GM18519 (cell line): ENCODE results near the gene MRNIP.
"Not testable (repeated sequence)": the region's sequence is repeated elsewhere in the genome, so short reads cannot be mapped to it uniquely, and the experiment has no call there.

Experiments used
- ATAC-seq: cut with Tn5 transposase; IDR thresholded peaks from one replicate; pipeline ENCODE4 v1.9.1; 2021; ENCODE audit warnings: mild to moderate bottlenecking, moderate library complexity; ENCODE audit not compliant: unreplicated experiment, low FRiP score

MRNIP gene

GRCh38 chr5:179873588-179874110, 15.0 kb upstream of the MRNIP start:
- ATAC-seq = no peak

DNA sequence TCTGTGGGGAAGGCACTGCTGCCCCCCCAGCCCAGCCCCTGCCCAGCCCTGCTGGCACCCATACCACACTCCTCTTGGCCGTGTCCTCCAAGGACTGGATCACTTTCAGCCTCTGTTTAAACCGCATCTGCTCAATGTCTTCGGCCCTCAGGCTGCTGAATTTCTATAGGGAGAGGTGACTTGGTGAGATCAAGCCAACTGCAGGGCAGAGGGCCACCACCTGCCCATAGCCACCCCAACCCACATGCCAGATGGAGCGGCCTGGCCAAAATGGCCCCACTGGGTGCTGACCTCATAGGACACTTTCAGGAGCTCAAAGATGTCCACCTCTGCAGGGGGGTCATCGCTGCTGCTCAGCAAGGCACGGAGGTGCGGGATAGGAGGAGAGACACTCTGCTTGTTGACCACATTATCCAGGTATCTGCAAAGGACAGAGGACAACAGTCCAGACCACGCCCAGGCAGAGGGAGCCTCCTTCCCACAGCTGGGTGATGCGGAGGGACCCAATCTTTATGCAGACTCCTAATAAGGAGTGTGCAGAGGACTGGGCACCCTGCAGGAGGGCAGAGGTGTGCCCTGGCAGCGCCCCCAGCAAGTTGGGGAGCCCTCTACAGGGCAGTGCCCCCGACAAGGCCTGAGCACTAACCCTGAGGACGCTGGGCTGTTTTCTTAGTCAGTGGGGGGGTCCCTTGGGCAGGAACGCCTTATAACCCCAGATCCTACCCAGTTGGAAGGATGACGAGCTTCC, 14.4 kb upstream of the MRNIP start:
- no peak for ATAC-seq

GRCh38 chr5:179872055-179872827, 13.6 kb upstream of the MRNIP start:
- no peak for ATAC-seq

DNA sequence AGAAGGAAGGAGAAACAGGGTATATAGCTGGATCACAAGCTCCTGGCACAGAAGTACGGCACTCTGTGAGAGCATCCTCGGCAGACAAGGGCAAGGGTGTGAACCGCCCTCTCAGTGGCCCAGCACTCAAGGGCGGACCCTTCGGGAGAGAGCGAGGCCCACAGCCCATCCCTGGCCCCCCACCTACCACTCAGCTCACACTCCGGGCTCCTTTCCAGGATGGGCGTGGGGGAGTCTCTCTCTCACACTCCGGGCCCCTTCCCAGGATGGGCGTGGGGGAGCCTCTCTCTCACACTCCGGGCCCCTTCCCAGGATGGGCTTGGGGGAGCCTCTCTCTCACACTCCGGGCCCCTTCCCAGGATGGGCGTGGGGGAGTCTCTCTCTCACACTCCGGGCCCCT, 12.9 kb upstream of the MRNIP start:
- not testable (repeated sequence) for ATAC-seq

- ATAC-seq = no peak
Observed at GRCh38 chr5:179870952-179871351, 12.3 kb upstream of the MRNIP start.

DNA sequence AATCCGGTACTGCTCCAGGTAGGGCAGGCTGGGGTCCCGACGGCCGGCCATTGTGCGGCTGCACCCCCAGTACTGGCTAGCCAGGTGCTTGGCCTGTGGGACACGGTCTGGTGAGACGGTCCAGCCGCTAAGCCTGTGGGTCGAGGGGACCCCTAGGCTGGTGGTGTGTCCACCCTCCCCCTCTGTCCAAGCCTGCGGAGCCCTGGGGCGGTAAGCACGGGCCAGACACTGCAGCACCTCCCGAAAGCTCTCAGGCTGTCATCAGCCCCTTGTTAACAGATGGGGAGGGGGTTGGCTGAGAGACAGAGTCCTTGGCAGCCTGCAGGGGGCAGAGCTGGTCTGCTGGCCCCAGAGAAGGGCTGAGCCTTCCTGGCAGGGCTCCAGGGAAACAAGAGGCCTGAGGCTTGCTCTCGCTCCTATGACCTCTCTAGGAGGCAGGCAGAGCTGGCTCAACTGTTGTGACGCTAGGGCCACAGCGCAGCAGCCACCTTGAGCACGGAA, 11.8 kb upstream of the MRNIP start:
- ATAC-seq = no peak

DNA sequence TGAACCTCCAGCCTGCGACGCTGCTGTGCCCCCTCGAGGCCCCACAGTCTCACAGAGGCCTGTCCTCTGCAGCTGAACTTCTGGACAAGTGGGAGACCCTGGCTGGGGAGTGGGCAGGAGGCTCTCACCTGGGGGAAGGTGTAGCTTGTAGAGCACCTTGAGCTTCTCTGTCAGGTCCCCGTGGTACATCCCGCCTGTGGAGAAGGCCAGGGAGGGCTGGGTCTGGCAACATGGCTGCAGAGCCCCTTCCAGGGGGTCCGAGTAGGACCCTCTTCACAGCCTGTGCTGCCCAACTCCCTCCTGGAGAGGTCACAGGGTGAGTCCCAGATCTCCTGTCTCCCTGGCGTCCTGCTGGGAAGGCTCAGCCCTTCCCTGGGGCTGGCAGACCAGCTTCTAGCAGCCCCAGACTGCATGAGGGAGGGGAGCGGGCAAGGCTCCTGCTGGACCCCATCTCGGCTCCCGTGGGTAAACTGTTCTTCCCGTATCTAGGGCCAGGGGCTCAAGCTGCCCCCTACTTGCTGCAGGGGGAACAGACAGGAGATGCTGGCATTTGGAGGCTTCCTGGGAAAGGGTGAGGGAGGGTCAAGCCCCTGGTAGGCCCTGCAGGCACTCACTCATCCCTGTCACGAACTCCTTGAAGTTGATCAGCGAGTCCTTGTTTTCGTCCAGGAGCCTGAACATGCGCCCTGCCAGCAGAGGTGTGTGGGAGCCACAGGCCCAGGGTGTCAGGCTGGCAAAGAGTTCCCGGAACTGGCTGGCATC, 11.2 kb upstream of the MRNIP start:
- no peak for ATAC-seq

DNA sequence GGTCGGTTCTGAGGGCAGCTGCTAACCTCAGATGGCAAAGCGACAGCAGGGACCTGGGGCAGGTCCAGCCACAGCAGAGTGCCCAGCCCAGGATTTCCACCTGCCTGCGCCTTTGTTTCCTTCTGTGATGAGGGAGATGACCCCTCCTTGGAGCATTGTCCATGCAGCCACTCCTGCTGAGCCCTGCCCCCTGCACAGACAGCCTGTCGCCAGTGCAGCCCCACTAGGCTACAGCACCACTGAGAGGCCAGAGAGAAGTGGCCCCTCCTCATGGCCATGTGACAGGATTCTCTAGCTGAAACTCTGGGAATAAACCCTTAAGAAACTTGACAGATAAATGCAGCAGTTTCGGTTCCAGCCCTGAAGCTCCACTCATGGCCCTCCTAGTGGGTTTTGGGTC, 10.5 kb upstream of the MRNIP start:
- ATAC-seq = no peak

DNA sequence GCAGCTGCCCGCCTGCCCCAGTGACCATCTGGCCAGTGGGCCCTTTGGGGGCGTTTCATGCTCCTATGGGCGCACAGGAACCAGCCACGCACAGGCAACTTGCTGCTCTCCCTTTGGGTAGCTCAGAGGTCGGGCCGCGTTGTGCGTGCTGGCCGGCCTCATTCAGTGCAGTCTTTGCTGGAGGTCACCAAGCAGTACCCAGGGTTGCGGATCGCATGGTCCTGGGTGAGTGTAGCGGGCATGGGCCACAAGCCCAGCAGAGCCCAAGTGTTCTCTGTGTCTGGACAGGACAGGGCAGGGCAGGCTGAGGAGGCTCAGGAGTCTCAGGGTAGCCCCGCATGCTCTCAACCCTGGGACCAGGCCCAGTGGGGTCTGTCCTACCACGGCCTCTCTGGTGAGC, 9.9 kb upstream of the MRNIP start:
- no peak for ATAC-seq

DNA sequence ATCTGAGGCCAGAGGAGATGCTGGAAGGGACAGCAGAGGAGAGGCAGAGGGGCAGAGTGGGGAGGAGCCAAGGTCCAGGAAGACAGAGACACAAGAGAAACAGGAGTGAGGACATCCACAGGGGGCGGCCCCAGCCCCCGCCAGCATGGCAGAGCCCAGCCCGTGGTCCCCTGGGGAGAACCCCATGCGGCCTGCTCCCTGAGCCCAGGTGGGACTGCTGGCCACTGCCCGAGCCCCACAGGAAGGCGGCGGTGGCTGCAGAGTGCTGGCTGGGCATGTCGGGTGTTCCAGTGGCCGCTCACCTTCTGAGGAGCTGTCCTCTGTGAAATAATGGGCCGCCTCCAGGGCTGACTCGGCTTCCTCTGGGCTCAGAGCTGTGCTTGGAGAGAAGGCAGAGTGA, 8.9 kb upstream of the MRNIP start:
- ATAC-seq = no peak

GRCh38 chr5:179867079-179867465, 8.5 kb upstream of the MRNIP start:
- no peak for ATAC-seq

DNA sequence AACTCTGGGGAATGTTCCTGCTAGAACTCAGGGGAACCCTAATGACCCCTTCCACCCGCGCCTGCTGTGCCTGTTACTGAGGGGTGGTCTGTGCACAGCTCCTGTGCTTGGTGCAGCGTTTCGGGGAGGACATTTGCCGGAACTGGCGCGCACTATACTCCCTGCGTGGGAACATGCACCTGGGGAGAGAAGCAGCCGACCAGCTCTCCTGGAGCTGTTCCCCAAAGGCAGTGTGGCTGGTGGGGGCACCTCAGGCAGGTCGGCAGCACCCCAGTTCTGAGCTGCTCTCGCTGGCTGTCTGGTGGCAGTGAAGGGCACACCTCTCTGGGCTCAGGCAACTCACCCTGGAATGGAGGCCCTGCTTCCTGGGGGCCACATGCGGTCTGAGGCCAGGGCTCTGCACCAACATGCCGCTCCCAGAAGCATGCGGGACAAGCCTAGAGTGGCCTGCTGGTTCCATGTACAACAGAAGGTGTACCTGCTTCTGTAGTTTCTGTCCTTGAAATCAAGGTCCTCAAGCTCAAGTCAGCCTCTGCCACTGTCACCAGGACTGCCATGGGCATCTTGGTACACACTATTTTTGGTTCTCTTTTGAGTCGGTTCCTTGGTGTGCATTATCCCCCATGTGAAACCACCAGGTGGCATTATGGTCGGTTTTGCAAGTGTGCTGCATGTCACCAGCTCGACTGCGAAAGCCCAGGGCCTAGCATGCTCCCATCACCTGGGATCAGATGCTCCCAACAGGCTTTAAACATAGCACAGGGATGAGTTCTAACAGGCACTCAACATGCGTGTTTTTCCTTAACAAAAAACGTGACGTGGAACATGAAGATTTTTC, 7.8 kb upstream of the MRNIP start:
- ATAC-seq = no peak

GRCh38 chr5:179865491-179866240, 7.0 kb upstream of the MRNIP start:
- ATAC-seq = no peak

- ATAC-seq = no peak
Observed at GRCh38 chr5:179864686-179865085, 6.1 kb upstream of the MRNIP start.

GRCh38 chr5:179863449-179864085, 5.0 kb upstream of the MRNIP start:
- ATAC-seq = no peak

DNA sequence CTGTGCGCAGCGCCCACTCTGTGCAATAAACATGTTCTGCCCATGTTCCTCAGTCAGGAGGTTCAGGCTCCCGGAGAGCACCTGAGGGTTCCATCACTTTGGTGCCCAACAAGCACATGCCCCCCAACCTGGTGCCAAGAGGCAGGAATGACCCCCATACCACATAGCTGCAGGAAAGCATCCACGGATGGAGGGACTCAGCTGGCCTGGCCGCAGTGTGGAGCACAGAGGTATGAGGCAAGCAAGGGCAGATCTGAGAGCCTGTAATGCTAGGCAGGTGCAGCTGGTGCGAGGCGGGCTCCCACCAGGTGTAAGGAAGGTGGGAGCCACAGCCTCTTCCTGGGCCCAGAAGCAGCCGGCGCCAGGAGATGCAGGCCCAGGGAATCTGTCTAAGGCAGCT, 4.3 kb upstream of the MRNIP start:
- no peak for ATAC-seq

DNA sequence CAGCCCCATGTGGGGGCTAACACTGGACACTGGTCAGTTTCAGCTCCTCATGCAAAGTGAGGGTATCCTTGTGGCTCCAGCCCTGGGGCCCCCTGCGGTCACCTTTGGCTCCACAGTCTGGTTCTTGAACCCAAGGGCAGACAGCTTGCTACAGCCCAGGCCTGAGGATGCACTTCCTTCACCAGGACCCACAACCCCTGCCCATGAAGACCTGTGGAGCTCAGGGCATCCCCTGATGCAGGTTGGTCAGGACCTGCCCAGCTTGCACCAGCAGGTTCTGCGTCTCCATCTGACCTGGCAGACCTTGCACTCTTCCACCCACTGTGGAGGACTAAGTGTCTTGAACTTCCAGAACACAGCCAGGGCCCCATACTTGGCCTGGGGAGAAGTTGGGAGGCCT, 3.7 kb upstream of the MRNIP start:
- ATAC-seq = no peak

- ATAC-seq = no peak
Observed at GRCh38 chr5:179860301-179860700, 1.7 kb upstream of the MRNIP start.

DNA sequence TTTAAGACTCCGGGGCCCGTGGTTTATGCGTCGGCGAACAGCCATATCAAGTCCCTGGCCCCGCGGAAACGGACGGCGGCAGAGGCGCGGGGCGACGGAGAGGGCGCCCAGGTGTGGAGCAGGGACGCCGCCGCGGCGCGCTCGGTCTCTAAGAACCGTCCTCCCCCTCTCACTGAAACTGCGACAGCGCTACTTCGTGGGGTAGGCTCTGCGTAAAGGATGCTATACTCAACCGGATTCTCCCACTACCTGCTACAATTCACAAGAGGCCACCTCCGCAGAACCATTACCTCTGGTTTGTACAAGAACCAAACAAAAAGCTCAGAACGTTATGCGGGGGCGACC, 404 bp downstream of the MRNIP start:
- ATAC-seq = peak; percentile 24
